COLO668 (cell line): Measurements from ENCODE around the gene CCDC106.

Experiments used
- DNase-seq: peaks from one replicate; lab custom pipeline; 2025; ENCODE audit not compliant: unreplicated experiment; lab: John Stamatoyannopoulos, UW

CCDC106 gene

DNA sequence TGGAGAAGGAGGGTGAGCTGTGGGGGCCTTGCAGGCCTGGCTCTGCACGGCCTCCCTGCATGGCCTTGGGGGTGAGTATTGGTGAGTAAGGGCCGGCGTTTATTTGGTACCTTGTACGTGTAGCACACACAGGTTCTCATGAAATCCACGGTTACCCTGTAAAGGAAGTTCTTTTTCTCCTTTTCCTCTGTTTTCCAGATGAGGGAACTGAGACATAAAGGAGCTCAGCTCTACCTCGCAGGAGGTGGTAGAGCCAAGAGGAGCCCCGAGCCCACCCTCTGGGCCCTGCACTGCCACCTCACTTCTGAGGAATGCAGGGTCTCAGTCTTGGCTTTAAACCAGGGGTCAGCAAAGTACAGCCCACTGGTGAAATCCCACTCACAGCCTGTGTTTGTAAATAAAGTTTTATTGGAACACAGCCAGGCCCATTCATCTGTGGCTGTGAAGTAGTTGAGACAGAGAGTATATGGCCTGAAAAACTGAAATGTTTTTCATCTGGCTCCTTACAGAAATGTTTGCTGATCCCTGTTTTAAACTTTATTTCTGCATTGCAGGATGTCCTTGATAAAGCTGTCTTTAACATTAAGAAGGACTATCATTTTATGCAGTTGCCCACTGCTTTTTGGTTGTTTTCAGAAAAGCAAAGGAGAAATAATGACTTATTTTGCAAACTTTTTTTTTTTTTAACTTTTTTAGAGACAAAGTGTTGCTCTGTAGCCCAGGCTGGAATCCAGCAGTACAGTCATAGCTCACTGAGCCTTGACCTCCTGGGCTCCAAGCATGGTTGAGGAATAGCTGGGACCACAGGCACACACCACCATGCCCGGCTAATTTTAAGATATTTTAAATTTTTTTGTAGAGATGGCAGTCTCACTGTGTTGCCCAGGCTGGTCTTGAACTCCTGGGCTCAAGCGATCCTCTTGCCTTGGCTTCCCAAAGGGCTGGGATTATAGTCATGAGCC lies 33.4 kb downstream of the CCDC106 start:
- DNase-seq: no peak

DNA sequence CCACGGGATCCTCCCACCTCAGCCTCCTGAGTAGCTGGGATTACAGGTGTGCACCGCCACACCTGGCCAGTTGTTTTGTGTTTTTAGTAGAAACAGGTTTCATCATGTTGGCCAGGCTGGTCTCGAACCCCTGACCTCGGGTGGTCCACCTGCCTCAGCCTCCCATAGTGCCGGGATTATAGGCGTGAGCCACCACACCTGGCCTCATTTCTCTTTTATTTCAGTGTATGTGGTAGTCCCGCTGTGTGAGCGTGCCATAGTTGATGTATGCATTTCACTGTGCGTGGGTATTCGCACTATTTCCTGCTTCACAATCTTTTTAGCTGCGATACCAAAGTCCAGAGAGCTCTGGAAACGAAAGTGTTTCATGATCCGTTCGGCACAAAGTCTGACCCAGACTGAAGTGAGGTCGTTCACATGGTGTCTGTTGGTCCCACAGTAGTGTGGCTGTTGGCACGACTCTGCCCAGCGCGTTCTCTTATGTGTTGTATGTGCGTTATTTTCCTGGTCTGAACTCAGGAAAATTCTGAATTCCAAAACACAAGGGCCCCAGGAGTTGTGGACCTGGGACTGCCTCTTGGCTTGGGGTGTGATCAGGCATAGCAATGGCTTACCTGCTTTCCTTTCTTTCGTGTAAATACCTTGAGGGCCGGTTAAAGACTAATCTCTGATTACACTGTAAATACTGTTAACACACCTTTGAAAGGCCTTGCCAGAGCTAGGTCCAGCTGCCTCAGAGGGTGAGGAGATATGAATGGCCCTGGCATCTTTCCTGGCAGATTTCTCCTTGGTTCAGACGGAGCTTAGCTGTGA lies 35.6 kb downstream of the CCDC106 start:
- DNase-seq: peak; percentile 7

DNA sequence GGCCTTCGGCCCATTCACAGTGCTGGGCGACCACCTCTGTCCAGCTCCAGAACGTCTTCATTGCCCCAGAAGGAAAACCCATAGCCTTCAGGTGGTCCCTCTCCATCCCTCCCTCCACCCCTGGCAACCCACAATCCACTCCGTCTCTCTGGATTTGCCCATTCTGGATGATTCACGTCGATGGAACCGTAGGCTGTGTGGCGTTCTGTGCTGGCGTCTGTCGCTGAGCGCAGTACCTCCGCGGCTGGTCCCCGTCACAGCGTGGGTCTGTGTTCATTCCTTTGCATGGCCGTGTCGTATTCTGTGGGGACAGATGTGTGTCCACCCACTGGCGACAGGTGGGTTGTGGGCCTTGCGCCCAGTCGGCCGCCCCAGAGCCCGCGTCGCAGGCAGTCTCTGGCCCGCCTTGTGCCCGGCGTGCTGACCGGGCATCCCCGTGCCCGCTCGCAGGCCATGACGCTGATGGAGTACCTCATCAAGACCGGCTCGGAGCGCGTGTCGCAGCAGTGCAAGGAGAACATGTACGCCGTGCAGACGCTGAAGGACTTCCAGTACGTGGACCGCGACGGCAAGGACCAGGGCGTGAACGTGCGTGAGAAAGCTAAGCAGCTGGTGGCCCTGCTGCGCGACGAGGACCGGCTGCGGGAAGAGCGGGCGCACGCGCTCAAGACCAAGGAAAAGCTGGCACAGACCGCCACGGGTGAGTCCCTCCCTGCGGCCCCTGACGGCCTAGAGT lies 37.1 kb downstream of the CCDC106 start:
- no peak for DNase-seq

DNA sequence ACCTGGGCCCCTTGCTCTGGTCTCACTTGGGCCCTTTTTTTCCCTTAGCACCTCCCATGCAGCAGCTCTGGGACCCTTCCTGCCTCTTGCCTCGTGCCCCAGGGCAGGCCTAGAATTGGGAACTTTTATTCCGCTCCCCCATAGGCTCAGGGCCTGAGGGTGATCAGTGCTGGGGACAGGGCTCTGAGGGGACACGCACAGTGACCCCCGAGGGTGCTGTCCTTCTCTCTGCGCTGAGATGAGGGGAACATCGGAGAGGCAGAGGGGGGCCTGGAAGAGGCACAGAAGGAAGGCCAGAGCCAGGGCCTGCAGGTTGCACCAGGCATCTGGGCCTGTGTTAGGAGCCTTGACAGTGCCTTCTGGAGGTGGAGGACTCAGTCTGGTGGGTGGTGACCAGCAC lies 37.8 kb downstream of the CCDC106 start:
- no peak for DNase-seq

DNA sequence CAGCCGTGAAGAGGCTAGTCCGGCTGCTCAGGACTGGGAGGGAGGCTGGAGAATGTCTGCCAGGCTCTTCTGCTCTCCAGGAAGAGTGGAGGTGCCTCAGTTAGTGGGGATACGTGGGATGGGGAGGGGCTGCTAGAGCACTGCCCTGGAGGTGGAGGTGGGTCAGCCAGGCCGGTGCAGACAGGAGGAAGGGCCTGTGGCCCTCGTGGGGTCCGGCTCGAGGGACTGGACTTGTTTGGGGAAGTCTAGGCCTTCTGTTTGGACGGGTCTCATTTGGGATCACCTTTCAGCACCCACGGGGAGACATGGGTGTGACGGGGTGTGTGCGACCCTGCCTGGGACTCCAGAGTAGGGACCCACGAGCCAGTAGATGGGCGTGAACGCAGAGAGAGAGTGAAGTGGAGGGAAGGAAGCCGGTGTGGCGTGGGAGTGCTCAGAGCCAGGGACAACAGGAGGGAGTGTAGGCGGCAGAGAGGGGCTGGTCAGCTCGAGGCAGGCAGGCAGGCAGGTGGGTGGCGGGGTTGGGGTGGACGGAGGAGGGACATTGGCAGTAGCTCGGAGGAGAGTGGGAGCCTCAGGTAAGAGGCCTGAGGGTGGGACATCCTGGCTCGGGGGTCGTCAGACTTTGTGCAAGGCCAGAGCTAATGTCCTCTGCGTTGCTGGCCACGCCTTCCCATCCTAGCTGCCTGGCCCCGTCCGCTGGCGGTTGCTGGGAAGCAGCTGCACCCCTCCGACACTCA lies 38.5 kb downstream of the CCDC106 start:
- no peak for DNase-seq

- DNase-seq: no peak
These were observed 39.5 kb downstream of the CCDC106 start for GRCh38 chr19:55687281-55688201.

GRCh38 chr19:55688422-55689218 lies 40.6 kb downstream of the CCDC106 start:
- DNase-seq: peak; percentile 83

GRCh38 chr19:55689411-55690108 lies 41.5 kb downstream of the CCDC106 start:
- no peak for DNase-seq

DNA sequence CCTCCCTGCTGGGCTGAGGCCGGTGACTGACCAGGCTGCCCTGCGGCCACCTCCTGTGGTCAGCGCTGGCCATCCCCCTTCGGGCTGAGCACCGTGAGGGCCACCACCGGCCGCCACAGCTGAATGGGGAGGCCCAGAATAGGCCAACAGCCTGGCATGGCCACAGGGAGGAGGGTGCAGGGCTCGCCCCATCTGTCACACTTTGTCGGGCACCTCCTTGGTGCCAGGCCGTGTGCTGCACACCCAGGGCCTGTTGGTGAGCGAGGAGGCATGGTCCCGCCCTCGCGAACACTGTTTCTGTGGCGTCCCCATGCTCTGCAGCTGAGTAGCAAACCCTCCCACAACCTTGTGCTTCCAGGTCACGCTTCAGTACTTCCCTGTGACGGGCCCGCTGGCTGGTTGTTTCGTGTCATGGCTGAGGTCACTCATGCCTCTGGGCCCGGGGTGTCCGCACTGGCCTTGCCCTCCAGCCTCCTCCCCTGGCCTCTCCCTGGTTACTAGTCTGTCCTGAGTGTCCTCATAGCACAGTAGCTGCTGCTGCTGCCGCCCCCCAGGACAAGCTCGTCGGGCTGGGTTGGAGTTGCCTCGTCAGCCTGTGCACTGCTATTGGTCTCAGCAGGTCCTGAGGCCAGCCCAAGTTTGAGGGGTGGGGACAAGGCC lies 42.2 kb downstream of the CCDC106 start:
- DNase-seq: no peak

GRCh38 chr19:55690769-55691545 lies 42.9 kb downstream of the CCDC106 start:
- DNase-seq: no peak

- DNase-seq: no peak
These were observed 43.8 kb downstream of the CCDC106 start for GRCh38 chr19:55691561-55692481.

- no peak for DNase-seq
These were observed 44.7 kb downstream of the CCDC106 start for GRCh38 chr19:55692681-55693081.

DNA sequence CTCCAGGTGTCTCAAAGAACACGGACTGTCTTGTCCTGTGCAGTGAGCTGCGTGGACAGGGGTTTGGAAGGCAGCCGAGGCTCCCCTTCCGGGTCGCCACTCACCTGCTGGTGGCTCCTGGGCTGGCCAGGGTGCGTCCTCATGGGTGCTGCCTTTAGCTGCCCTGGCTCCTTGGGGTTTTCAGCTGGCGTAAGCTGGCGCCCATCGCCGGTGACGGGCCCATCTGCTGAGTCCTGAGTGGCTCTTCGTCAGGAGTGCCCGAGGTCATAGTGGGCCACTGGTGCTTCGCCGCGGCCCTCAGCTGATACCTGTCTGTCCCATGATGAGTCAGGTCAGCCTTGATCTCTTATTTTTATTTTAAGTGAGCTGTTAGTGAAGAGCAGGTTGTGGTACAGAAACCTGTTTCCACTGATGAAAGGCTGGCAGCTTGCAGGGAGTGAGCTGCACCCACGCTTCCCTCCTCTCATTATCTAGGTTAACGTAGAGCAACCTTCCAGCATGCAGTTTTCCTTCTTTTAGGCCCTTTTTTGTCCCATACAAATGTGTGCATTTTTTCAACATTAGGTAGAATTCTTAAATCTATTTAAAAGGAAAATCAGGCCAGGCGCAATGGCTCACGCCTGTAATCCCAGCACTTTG lies 45.4 kb downstream of the CCDC106 start:
- DNase-seq: no peak

DNA sequence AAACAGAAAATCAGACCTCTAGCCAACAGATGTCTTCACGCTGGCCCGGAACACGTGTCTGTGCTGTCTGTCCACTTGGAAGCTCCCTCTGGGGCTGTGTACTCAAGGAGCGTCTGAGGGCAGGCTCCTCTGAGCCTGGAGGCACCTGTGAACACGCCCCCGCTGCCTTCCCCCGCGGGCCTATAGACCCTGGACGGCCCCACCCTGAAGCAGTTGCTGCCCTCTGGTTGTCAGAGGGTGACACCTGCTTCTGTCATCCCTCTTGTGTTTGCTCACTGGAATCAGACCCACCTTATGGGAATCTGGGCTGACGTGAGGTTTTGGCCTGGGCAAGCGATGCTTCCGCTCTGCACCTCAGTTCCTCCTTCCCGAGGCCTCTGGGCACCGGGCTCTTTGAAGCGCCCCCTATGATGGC lies 46.2 kb downstream of the CCDC106 start:
- no peak for DNase-seq
